ENCODE measurements around the gene TLCD3B. TPM values are rescaled to one million over a fixed set of nuclear protein-coding genes. Genes with fewer than 3 reads are reported as not detected.

Gene TLCD3B
- total and polyA plus RNA-seq, 9 of the 15 experiments (the other 6 are each of a cell fraction or from before 2014, with no cell fraction given), result 0.10 to 0.52 (median 0.23) TPM; not detected in 4

DNA sequence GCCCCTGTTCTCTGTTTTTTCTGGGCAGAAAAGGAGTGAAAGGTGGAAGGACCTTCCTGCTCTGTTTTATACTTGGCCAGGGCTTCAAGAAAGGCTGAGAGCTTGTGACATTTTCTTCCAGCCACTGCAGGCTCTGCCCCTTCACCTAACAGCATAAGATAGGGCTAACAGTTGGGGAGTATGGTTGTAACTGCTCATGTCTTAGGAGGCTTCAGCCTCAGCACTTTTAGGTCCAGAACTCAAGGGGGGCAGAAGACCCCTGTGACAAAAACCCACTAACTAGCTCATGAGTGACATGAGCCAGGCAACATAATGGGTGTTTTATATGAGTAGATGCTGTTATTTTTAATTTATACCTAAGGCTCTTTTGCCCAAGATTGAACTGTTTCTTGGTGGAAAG is 39.4 kb upstream of the TLCD3B start (continued):
- TF ChIP-seq PTBP1 (IDR thresholded peaks at IDR 0.05; ENCODE audit: low read depth, low read length) (no peak), TCF7L2 (IDR thresholded peaks at IDR 0.05; ENCODE audit: low read depth, low read length) (no peak)
- TF ChIP-seq, protein P1, sequence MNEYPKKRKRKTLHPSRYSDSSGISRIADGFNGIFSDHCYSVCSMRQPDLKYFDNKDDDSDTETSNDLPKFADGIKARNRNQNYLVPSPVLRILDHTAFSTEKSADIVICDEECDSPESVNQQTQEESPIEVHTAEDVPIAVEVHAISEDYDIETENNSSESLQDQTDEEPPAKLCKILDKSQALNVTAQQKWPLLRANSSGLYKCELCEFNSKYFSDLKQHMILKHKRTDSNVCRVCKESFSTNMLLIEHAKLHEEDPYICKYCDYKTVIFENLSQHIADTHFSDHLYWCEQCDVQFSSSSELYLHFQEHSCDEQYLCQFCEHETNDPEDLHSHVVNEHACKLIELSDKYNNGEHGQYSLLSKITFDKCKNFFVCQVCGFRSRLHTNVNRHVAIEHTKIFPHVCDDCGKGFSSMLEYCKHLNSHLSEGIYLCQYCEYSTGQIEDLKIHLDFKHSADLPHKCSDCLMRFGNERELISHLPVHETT (CRISPR knock-in tag; conservative IDR thresholded peaks at IDR 0.05 in 1 of 2, IDR thresholded peaks at IDR 0.05 in 1 of 2), result no peak

DNA sequence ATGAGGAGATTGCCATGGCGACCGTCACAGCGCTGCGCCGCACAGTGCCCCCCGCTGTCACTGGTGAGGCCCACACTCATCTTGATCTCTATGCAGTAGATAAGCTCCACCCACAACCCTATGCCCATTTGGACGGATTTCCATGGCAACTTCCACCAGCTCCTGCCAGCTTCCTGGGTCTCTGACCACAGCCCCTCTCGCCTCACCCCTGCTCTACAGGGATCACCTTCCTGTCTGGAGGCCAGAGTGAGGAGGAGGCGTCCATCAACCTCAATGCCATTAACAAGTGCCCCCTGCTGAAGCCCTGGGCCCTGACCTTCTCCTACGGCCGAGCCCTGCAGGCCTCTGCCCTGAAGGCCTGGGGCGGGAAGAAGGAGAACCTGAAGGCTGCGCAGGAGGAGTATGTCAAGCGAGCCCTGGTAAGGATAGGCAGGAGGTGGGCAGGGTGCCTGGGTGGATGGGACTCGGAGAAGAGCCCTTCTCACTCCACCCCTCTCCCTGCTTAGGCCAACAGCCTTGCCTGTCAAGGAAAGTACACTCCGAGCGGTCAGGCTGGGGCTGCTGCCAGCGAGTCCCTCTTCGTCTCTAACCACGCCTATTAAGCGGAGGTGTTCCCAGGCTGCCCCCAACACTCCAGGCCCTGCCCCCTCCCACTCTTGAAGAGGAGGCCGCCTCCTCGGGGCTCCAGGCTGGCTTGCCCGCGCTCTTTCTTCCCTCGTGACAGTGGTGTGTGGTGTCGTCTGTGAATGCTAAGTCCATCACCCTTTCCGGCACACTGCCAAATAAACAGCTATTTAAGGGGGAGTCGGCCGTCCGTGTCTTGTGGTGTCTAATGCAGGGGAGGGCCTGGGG is 38.8 kb upstream of the TLCD3B start:
- Histone ChIP-seq H3K27me3 (ENCODE audit: control insufficient read depth in 2 of 2, insufficient read depth in 2 of 2, low read length in 2 of 2) (no peaks in the 10 kb centered on the region), H3K9me3 (replicated peaks; ENCODE audit: control insufficient read depth, insufficient read depth, low read depth, low read length) (no peaks in the 10 kb centered on the region), H3K36me3 (ENCODE audit: control insufficient read depth, insufficient read depth, low read length) (peaks cover 64% of the 10 kb centered on the region), H3K79me2 (ENCODE audit: control insufficient read depth, insufficient read depth, low read length) (peaks cover 61% of the 10 kb centered on the region), H4K20me1 (replicated peaks; ENCODE audit: control insufficient read depth, insufficient read depth, low read length) (peaks cover 51% of the 10 kb centered on the region), H2AFZ (ENCODE audit: low read depth, low read length) (no peak overlapping the region), H3K4me1 (replicated peaks in 1 of 2; ENCODE audit: control insufficient read depth in 2 of 2, insufficient read depth in 2 of 2, low read length in 2 of 2) (peaks cover 38 to 50% of the 10 kb centered on the region in 2 experiments), H3K9me1 (ENCODE audit: control insufficient read depth, insufficient read depth, low read length) (peaks cover 17% of the 10 kb centered on the region), H3K4me2 (ENCODE audit: insufficient read depth, low read length) (peak overlapping the region; percentile 79), H3K27ac (ENCODE audit: extremely low read depth, low read depth, low read length) (peak overlapping the region; percentile 55; the same call in 2 of the 3 replicates), H3K9ac (ENCODE audit: insufficient read depth in 1 of 2, low read depth in 2 of 2, low read length in 2 of 2) (peak overlapping the region; percentile 86 to 93; a peak in 3 of 4 replicates), H3K4me3 (peak overlapping the region; percentile 32)
- FAIRE-seq (no peak), ATAC-seq (no peak), DNase-seq (ENCODE audit: extremely low read depth in 1 of 4, low spot score in 3 of 4) (peak in 1 of 4 experiments; percentile 42)
- in situ Hi-C loops (cut with MboI) (no loop called here), intact Hi-C loops (cut with micrococcal nuclease) (loop anchor here (10.0 kb wide), 2 partner anchors 305 to 585 kb away; partner anchors contain the start of genes FBRS, MYL11, PRR14 and TBC1D10B)
- ChIA-PET POLR2A (interaction anchor here (1.9 kb wide), 1 partner anchor 22 kb away, joined by 9 read pairs; the partner anchor contains the start of gene TBX6), CTCF (ENCODE audit: low intra/inter-chr PET ratio) (no interaction called here)
- no TSS peak for BruUV-seq (replicated peaks)
- 63% methylated on average over 27 of the region's 31 CpGs for WGBS (ENCODE audit: insufficient coverage, low coverage, missing lambda C conversion rate)
- TF ChIP-seq RFX1 (IDR thresholded peaks at IDR 0.05) (peak; percentile 75), SIN3A (IDR thresholded peaks at IDR 0.05; ENCODE audit: borderline replicate concordance in 2 of 2, control insufficient read depth in 1 of 2, low read depth in 2 of 2, low read length in 2 of 2) (no peak), POLR2G (IDR thresholded peaks at IDR 0.05; ENCODE audit: low read depth, low read length) (peak; percentile 56), CCNT2 (IDR thresholded peaks at IDR 0.05; ENCODE audit: borderline replicate concordance, extremely low read depth, insufficient read length, low read depth, low read length) (peak; percentile 33), RBFOX2 (IDR thresholded peaks at IDR 0.05; ENCODE audit: low read depth, low read length) (peak; percentile 59), NFIC (IDR thresholded peaks at IDR 0.05) (peak; percentile 40; the same call in 1 of the 2 replicates)
- TF ChIP-seq, protein P2, sequence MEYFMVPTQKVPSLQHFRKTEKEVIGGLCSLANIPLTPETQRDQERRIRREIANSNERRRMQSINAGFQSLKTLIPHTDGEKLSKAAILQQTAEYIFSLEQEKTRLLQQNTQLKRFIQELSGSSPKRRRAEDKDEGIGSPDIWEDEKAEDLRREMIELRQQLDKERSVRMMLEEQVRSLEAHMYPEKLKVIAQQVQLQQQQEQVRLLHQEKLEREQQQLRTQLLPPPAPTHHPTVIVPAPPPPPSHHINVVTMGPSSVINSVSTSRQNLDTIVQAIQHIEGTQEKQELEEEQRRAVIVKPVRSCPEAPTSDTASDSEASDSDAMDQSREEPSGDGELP (CRISPR knock-in tag; IDR thresholded peaks at IDR 0.05; ENCODE audit: borderline replicate concordance), result 0 out of 2 replicates have a peak, but pooled peaks have one; percentile 23
- TF ChIP-seq, protein P3, sequence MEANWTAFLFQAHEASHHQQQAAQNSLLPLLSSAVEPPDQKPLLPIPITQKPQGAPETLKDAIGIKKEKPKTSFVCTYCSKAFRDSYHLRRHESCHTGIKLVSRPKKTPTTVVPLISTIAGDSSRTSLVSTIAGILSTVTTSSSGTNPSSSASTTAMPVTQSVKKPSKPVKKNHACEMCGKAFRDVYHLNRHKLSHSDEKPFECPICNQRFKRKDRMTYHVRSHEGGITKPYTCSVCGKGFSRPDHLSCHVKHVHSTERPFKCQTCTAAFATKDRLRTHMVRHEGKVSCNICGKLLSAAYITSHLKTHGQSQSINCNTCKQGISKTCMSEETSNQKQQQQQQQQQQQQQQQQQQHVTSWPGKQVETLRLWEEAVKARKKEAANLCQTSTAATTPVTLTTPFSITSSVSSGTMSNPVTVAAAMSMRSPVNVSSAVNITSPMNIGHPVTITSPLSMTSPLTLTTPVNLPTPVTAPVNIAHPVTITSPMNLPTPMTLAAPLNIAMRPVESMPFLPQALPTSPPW (CRISPR knock-in tag; IDR thresholded peaks at IDR 0.05), result peak; percentile 24; the same call in 1 of the 2 replicates
- TF ChIP-seq, protein P4, sequence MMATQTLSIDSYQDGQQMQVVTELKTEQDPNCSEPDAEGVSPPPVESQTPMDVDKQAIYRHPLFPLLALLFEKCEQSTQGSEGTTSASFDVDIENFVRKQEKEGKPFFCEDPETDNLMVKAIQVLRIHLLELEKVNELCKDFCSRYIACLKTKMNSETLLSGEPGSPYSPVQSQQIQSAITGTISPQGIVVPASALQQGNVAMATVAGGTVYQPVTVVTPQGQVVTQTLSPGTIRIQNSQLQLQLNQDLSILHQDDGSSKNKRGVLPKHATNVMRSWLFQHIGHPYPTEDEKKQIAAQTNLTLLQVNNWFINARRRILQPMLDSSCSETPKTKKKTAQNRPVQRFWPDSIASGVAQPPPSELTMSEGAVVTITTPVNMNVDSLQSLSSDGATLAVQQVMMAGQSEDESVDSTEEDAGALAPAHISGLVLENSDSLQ (IDR thresholded peaks at IDR 0.05), result peak; percentile 6; the same call in 1 of the 2 replicates

Data from K562 (cell line).